ENCODE data around the gene DLX2.

DNA sequence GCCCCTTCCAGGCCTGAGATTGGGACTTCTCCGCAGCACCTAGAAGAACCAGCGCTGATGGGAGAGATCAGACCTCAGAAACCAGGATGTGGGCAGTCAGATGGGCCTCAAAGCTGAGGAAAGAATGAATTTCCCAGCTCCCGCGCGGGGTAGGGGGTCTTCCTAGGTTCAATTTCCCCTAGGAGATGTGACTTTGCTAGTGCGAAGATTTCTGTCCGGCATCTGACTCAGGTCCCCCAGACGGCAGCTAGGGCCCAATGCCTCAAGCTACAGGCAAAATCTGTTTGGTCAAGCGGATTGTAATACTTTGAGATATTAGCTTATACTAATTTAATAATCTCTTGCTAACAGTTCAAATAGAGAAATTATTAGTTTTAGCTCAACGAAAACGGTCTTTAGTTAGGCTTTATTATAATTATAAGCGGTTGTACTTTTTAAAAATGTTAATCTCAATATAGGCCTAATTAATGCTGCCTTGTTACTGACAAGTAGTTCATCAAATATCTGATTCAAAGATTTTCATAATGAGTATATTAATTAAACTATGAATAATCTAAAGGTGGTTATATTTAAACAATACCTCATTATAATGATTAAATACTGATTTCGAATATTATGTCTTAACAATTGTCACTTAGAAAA is 11.6 kb downstream of the DLX2 start:
- TF ChIP-seq, protein P1, sequence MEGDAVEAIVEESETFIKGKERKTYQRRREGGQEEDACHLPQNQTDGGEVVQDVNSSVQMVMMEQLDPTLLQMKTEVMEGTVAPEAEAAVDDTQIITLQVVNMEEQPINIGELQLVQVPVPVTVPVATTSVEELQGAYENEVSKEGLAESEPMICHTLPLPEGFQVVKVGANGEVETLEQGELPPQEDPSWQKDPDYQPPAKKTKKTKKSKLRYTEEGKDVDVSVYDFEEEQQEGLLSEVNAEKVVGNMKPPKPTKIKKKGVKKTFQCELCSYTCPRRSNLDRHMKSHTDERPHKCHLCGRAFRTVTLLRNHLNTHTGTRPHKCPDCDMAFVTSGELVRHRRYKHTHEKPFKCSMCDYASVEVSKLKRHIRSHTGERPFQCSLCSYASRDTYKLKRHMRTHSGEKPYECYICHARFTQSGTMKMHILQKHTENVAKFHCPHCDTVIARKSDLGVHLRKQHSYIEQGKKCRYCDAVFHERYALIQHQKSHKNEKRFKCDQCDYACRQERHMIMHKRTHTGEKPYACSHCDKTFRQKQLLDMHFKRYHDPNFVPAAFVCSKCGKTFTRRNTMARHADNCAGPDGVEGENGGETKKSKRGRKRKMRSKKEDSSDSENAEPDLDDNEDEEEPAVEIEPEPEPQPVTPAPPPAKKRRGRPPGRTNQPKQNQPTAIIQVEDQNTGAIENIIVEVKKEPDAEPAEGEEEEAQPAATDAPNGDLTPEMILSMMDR (IDR thresholded peaks at IDR 0.05; ENCODE audit: poor library complexity, severe bottlenecking), result no peak
- TF ChIP-seq RAD21 (conservative IDR thresholded peaks at IDR 0.05), result no peak
- no peak for TF ChIP-seq MXI1 (conservative IDR thresholded peaks at IDR 0.05; ENCODE audit: poor library complexity, severe bottlenecking)
- no peak for TF ChIP-seq EP300 (conservative IDR thresholded peaks at IDR 0.05; ENCODE audit: poor library complexity, severe bottlenecking)
- peak; percentile 42 for TF ChIP-seq POLR2AphosphoS5 (IDR thresholded peaks at IDR 0.05)

Data from neural cell (in vitro differentiated cells).